Measurements from ENCODE around the gene TCF7L2. TPM values are rescaled to one million over a fixed set of nuclear protein-coding genes. Genes with fewer than 3 reads are reported as not detected.

TCF7L2 gene
- polyA plus RNA-seq, 1 experiment, result 6.3 TPM

DNA sequence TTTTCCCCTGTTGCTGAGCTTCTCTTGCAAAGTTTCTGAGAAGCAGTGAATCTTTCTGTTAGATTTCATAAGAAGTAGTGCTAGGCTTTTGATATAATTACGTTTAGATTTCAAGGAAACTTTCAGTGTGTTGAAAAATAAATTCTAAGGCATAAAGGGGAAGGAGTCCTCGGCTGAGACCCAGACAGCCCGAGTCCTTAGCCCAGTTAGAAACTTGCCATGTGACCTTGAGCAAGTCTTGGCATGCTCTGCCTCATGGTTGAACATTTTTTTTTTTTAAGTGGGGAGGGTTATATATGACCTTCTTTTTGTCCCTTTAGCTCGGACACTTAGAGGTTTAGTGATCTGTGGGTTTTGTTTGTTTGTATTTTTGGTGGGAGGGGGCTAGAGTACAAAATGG lies 117.5 kb downstream of the TCF7L2 start:
- TF ChIP-seq, protein P1, sequence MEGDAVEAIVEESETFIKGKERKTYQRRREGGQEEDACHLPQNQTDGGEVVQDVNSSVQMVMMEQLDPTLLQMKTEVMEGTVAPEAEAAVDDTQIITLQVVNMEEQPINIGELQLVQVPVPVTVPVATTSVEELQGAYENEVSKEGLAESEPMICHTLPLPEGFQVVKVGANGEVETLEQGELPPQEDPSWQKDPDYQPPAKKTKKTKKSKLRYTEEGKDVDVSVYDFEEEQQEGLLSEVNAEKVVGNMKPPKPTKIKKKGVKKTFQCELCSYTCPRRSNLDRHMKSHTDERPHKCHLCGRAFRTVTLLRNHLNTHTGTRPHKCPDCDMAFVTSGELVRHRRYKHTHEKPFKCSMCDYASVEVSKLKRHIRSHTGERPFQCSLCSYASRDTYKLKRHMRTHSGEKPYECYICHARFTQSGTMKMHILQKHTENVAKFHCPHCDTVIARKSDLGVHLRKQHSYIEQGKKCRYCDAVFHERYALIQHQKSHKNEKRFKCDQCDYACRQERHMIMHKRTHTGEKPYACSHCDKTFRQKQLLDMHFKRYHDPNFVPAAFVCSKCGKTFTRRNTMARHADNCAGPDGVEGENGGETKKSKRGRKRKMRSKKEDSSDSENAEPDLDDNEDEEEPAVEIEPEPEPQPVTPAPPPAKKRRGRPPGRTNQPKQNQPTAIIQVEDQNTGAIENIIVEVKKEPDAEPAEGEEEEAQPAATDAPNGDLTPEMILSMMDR (IDR thresholded peaks at IDR 0.05; ENCODE audit: low read depth, low read length), result no peak
- ChIA-PET POLR2A (no interaction called here), CTCF (no interaction called here)
- H3K27ac ChIP-seq (ENCODE audit: low read depth, low read length), result no peak overlapping the region
- no peaks in the 10 kb centered on the region for H3K27me3 ChIP-seq (ENCODE audit: control insufficient read depth, insufficient read depth, low read length)
- no peaks in the 10 kb centered on the region for H3K9me3 ChIP-seq (ENCODE audit: control insufficient read depth, insufficient read depth, low read length)
- no peak for DNase-seq (ENCODE audit: low read depth, low spot score)
- H3K4me3 ChIP-seq (ENCODE audit: low read depth, low read length), result no peak overlapping the region

DNA sequence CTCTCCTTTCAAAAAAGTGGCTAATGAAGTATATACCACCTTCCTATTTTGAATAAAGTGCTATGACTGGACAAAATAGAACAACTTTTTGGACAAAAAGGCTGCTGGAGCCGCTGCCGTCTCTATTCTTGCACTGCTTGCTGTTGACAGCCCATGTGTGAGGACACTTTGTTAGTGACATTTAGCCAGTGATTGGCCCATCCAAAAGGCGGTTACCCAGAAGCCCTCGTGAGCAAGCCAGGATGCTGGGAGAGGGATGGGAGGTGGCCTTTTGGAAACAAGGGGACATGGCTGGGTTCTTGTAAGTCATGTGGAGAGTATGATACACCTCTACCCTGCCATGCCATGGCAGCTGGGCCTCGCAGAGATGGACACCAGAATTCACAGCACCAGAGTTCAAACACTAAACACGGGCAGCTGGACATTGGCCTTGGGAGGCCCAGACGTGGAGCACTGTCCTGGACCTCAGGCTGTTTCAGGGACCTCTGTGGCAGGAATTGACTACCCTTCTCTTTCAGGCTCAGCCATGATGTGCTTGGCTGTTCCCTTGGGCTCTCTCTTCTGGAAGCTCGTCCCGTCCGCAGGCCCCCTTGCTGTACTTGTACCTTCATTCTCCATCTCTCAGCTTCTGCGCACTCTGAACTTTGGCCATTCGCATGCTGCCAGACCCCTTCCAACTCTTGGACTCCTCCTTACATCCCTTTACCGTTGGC lies 118.3 kb downstream of the TCF7L2 start:
- TF ChIP-seq, protein P1 (IDR thresholded peaks at IDR 0.05; ENCODE audit: low read depth, low read length), result no peak
- no peak overlapping the region for H3K4me3 ChIP-seq (ENCODE audit: low read depth, low read length)
- CTCF ChIA-PET, result no interaction called here
- no peaks in the 10 kb centered on the region for H3K9me3 ChIP-seq (ENCODE audit: control insufficient read depth, insufficient read depth, low read length)
- no peaks in the 10 kb centered on the region for H3K27me3 ChIP-seq (ENCODE audit: control insufficient read depth, insufficient read depth, low read length)
- no peak overlapping the region for H3K27ac ChIP-seq (ENCODE audit: low read depth, low read length)
- POLR2A ChIA-PET, result no interaction called here
- no peak for DNase-seq (ENCODE audit: low read depth, low spot score)

DNA sequence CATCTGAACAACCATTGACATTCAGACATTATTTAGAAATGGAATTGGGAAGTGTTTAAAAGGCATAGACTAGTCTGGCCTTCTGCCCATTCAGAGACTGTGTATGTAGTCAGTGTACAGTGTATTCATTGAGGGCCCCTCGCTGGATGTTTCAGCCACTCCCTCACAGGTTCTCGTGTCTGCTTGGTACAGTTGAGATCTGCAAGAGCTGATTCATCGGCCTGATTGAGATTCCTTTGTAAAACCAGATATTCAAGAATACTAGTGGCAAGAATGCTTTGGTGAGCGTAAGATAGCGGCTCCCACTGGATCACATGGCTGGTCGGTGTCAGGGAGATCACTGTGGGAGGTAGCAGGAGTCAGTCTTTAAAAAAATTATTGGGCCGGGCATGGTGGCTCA lies 119.5 kb downstream of the TCF7L2 start:
- DNase-seq (ENCODE audit: low read depth, low spot score), result no peak
- POLR2A ChIA-PET, result interaction anchor here (0.9 to 1.1 kb wide), 2 partner anchors 17 to 110 kb away, joined by 4 to 5 read pairs; no protein-coding TSS in a partner anchor
- CTCF ChIA-PET, result no interaction called here
- no peaks in the 10 kb centered on the region for H3K9me3 ChIP-seq (ENCODE audit: control insufficient read depth, insufficient read depth, low read length)
- no peak overlapping the region for H3K4me3 ChIP-seq (ENCODE audit: low read depth, low read length)
- TF ChIP-seq, protein P1 (IDR thresholded peaks at IDR 0.05; ENCODE audit: low read depth, low read length), result peak; percentile 9; the same call in 1 of the 2 replicates
- H3K27me3 ChIP-seq (ENCODE audit: control insufficient read depth, insufficient read depth, low read length), result no peaks in the 10 kb centered on the region
- H3K27ac ChIP-seq (ENCODE audit: low read depth, low read length), result no peak overlapping the region

DNA sequence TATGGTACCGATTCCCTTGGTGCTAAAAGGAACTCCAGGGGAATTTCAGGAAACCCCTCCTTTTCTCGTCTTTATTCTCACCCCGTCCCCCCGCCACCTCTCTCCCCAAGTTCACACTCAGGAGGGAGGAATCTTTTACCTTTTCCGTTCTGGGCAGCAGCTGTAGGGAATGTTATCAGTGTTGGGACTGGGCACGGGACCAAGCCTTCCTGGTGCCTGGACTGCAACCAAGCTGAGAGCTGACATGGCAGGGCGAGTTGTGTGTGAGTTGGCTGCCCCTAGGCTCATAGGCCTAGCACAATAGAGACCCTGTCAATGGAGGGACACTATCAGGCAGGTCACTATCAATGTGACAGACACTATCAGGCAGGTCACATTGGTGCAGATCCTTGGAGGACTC lies 121.4 kb downstream of the TCF7L2 start:
- TF ChIP-seq, protein P1 (IDR thresholded peaks at IDR 0.05; ENCODE audit: low read depth, low read length), result no peak
- Histone ChIP-seq H3K27me3 (ENCODE audit: control insufficient read depth, insufficient read depth, low read length) (no peaks in the 10 kb centered on the region), H3K4me3 (ENCODE audit: low read depth, low read length) (no peak overlapping the region), H3K27ac (ENCODE audit: low read depth, low read length) (peak overlapping the region; percentile 21), H3K9me3 (ENCODE audit: control insufficient read depth, insufficient read depth, low read length) (no peaks in the 10 kb centered on the region)
- no peak for DNase-seq (ENCODE audit: low read depth, low spot score)
- ChIA-PET CTCF (interaction anchor here (0.7 to 1.2 kb wide), 2 partner anchors 17 to 313 kb away, joined by 3 read pairs; no protein-coding TSS in a partner anchor), POLR2A (no interaction called here)

DNA sequence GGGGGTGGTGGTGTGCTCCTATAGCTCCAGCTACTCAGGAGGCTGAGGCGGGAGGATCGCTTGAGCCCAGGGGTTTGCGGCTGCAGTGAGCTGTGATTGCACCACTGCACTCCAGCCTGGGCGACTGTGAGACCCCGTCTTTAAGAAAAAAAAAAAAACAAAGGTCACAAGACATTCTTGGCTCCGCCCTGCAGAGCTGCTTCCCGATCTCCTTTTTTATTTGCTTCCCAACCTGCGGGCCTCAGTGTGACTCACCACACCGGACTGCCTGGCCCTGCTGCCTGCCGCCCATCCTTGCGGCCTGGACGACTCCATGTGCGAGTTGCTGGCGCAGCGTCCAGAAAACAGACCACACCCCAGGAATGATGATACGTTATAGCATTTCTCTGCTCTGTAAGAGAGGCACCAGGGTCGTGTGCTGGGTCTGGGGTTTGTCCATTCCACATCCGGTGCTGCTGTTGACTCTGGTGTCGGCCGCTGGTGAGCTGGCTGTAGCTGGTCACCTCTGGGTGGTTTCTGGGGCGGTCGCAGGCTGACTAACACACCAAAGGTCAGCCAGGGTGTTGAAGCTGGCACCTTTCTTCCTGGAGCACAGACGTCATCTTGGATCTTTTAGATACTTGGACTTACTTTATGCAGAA lies 123.6 kb downstream of the TCF7L2 start:
- Histone ChIP-seq H3K27me3 (ENCODE audit: control insufficient read depth, insufficient read depth, low read length) (no peaks in the 10 kb centered on the region), H3K9me3 (ENCODE audit: control insufficient read depth, insufficient read depth, low read length) (no peaks in the 10 kb centered on the region), H3K27ac (ENCODE audit: low read depth, low read length) (peak overlapping the region; percentile 78), H3K4me3 (ENCODE audit: low read depth, low read length) (no peak overlapping the region)
- CTCF ChIA-PET, result interaction anchor here (1.3 to 1.4 kb wide), 2 partner anchors 13 to 17 kb away, joined by 3 to 4 read pairs; no protein-coding TSS in a partner anchor
- DNase-seq (ENCODE audit: low read depth, low spot score), result peak; percentile 83
- POLR2A ChIA-PET, result interaction anchor here (0.6 to 2.2 kb wide), 8 partner anchors 14 to 546 kb away, joined by 3 to 11 read pairs (median 4); no protein-coding TSS in a partner anchor
- TF ChIP-seq, protein P1 (IDR thresholded peaks at IDR 0.05; ENCODE audit: low read depth, low read length), result no peak
